ENCODE results near the gene UBE2D1.
A peak's percentile ranks its signal among the peaks of the same experiment; 100 is the strongest.
"Not testable (repeated sequence)": the region's sequence is repeated elsewhere in the genome, so short reads cannot be mapped to it uniquely, and the experiment has no call there.

Gene UBE2D1

DNA sequence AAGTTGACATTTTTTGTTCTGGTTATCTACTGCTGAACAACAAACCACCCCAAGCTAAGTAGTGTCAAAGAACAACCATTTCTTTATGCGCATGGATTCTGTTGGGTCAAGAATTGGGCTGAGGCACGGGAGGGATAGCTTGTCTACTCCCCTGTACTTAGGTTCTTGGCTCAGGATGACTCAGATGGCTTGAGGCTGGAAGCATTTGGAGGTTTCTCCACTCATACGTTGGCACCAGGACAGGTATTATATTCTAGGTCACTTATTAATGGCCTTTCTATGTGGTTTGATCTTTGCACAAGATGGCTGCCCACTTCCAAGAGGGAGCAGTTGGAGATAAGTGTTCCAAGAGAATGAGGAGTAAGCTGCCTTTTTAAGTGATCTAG, 38.6 kb downstream of the UBE2D1 start:
- H3K4me3 ChIP-seq (ENCODE audit: low read depth, low read length), result no peak overlapping the region

DNA sequence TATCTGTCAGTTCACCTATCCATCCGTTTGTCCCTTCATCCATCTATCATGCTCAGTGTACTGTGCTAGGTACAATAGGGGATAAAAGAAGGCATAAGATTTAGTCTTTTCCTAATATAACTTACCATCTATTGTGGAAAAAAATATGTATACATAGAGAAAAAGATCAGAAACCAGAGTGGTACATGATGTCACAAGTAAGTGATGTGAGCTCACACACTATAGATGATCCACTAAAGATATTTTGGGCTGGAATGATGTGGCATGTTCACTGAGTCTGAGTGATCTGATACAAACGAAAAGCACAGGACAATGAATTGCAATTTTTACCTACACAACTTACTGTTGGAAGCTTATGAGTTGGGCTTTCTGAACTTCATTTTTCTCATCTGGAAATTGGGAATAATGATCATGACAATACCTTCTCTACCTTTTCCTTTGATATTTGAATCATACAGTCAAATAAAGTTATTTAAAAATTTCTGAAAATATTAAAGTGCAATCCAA, 47.7 kb downstream of the UBE2D1 start:
- H3K4me3 ChIP-seq (ENCODE audit: low read depth, low read length), result no peak overlapping the region

DNA sequence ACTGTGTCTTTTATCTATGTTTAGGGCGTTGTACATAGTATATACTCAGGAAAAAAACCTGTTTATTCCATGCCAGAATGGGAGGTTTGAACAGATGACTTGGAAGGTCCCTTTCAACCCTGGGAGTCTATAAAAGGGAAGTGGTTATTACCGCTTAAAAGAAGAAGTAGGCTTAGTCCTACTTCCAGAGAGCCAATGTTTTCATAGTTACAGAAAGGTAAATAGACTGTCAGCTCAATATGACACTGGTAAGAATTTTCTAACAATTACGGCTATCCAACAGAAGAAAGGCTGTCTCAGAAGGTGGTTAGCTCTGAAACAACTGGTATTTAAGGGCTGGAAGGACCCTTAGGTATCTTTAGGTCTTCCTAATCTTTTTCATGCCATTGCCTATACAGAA, 49.3 kb downstream of the UBE2D1 start:
- H3K4me3 ChIP-seq (ENCODE audit: low read depth, low read length), result peak overlapping the region; percentile 97

DNA sequence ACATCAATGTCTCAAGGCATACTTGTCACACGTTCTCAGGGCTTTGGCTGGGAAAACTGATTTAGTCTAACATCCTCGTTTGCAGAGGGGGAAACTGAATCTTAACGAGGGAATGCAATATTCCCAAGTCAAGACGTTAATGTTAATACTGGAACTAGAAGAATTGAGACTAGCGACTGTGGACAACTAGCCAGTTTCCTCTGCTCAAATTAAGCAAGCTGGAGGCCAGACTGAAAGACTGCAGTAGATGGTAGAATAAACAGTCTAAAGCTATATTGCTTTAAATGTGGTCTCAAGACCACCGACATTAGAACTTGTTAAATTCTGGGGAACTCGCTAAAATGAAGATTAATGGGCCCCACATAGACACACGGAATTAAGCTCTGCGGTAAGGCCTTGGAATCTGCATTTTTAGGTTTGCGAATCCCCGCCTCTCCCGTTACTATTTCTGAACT, 49.8 kb downstream of the UBE2D1 start:
- H3K4me3 ChIP-seq (ENCODE audit: low read depth, low read length), result peak overlapping the region; percentile 97

DNA sequence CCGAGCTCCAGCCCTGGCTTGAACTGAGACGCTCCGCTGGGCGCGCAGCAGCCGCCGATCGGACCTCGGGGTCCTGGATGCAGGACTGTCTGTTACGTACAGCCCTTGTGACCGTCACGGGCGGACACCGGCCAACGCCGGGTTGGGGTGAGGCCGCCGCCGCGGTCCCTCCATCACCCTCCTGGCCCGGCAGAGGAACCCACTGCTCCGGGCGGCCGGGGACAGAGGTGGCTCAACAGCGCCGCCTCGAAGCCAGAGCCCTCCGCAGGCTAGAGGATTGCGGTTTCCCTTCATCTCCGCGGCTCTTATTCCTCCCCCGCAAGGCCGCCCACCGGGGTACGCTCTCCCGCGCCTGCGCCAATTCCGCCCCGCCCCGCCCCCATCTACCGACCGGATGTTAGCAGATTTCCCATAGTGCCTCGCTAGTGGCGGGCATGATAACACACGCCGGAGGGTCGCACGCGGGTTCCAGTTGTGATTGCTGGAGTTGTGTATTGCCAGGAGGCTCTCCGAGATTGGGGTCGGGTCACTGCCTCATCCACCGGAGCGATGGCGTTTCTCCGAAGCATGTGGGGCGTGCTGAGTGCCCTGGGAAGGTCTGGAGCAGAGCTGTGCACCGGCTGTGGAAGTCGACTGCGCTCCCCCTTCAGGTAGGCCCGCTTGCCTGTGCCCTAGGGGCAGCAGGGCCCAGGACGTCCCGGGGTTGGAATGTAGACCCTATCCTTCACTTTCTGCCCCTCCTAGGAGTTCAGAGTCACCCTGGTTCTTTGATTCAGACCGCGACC, 50.4 kb downstream of the UBE2D1 start, which contains the start of gene TFAM:
TSS of gene TFAM (plus strand) at position 412 of the 785 bp plus-strand sequence. CDS start at position 550, 138 bp downstream.
- H3K4me3 ChIP-seq (ENCODE audit: low read depth, low read length), result peak within 1 kb of the TSS; percentile 97

- peak overlapping the region; percentile 97 for H3K4me3 ChIP-seq (ENCODE audit: low read depth, low read length)
These were observed 50.9 kb downstream of the UBE2D1 start for GRCh38 chr10:58385784-58386112.

GRCh38 chr10:58389024-58389423, 54.2 kb downstream of the UBE2D1 start:
- H3K4me3 ChIP-seq (ENCODE audit: low read depth, low read length), result no peak overlapping the region

GRCh38 chr10:58393317-58393716, 58.5 kb downstream of the UBE2D1 start:
- H3K4me3 ChIP-seq (ENCODE audit: low read depth, low read length), result no peak overlapping the region

- H3K4me3 ChIP-seq (ENCODE audit: low read depth, low read length), result no peak overlapping the region
These were observed 59.7 kb downstream of the UBE2D1 start for GRCh38 chr10:58394471-58394870.

DNA sequence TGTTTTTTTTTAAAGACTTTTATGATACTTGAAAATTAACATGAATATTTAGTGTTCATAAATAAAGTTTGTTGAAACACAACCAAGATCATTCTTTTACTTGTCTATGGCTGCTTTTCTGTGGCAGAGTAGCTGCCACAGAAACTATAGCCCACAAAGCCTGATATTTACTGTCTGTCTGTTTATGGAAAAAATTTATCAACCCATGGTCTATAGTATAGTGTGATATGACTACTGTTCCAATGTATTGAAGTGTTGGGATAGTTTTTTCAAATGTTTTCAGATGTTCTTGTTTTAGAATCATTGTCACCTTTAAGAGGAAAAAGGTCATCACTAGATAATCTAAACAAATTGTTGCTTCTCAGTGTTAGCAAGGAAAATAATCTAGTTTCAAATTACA, 61.3 kb downstream of the UBE2D1 start:
- no peak overlapping the region for H3K4me3 ChIP-seq (ENCODE audit: low read depth, low read length)

- no peak overlapping the region for H3K4me3 ChIP-seq (ENCODE audit: low read depth, low read length)
These were observed 63.0 kb downstream of the UBE2D1 start for GRCh38 chr10:58397830-58398229.

GRCh38 chr10:58399410-58399809, 64.6 kb downstream of the UBE2D1 start:
- no peak overlapping the region for H3K4me3 ChIP-seq (ENCODE audit: low read depth, low read length)

DNA sequence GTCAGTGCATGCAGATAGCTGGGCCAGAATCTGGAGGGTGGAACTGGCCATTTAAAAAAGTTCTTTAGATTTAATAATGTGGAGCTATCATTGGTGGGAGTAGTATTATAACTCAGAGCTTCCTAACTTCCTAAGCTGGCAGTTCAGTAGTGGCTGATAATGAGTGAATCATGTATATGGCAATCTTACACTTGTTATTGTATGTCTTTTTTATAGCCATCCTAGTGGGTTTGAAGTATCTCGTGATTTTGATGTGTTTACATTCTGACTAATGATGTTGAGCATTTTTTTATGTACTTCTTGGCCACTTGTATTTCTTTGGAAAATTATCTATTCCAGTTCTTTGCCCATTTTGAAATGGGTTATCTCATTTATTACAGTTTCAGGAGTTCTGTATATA, 65.8 kb downstream of the UBE2D1 start:
- no peak overlapping the region for H3K4me3 ChIP-seq (ENCODE audit: low read depth, low read length)

DNA sequence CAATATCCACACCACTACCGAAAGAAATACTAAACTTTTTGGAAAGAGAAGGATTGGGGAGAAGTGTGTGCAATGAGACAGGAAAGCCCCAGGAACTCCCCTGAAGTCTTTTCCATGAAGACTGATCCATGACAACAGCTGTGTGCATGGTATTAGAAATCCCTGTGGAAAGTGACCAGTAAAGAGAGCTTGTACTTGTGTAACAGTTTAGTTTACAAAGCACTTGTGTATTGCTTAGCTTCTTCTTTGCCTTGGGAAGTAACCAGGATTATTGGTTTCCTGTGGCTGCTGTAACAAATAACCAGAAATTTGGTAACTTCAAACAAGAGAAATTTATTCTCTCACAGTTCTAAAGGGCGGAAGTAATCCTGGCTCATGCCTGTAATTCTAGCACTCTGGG, 69.2 kb downstream of the UBE2D1 start:
- no peak overlapping the region for H3K4me3 ChIP-seq (ENCODE audit: low read depth, low read length)

GRCh38 chr10:58409956-58410610, 75.3 kb downstream of the UBE2D1 start:
- no peak overlapping the region for H3K4me3 ChIP-seq (ENCODE audit: low read depth, low read length)

DNA sequence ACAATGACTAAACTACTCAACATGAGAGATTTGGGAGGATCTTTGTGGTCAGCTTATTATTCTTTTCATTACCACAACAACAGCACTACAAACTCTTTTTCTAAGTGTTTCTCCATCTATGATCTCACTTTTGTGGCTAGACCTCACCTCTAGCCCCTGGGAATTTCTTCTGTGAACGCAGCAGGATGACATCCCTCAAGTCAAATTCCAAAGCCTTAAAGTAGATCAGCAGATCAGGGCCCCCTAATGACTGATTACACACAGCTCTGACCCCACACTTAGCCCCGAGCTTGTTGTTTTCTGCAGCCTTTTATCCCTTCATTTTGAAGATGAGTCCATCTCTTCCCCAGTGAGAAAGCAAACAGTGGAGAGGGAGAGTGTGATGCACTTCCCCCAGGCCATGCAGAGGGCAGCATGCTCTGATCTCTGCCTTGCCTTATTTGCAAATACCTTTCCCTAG, 77.7 kb downstream of the UBE2D1 start:
- H3K4me3 ChIP-seq (ENCODE audit: low read depth, low read length), result no peak overlapping the region

DNA sequence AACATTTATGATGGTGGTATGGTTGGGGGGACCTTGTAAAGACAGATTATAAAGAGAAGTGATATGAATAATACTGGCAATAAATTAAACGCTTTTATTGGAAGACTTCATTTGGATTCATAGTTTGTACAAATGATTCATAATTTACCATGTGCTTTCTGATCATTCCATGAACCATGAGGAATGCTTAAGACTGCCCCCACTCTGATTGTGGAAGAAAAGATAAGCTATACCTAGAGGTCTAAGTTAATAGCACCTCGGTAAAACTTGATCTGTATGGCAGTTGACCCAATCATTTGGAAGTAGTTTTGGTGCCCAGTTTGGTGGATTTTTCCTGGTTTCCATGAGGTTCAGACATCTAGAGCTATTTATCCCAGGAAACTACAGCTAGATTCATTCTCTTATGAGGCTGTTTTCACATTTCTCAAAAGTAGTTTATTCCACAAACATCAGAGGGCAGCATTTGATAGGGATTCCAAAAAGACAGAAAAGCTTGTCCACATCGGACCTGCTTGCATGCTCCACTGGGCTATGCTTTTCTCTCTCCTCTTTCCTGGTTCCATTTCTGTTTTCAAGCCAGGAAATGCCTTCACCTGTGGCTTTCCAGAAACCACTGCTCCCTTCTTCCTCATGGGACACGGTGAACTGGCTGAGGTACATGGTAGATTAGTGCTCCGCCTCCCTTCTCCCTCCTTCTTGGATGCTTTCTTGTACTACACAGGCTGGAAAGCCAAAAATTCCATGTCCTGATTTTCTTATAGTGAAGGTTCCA, 79.7 kb downstream of the UBE2D1 start:
- no peak overlapping the region for H3K4me3 ChIP-seq (ENCODE audit: low read depth, low read length)

- H3K4me3 ChIP-seq (ENCODE audit: low read depth, low read length), result no peak overlapping the region
These were observed 81.0 kb downstream of the UBE2D1 start for GRCh38 chr10:58415757-58416156.

GRCh38 chr10:58417902-58418301, 83.1 kb downstream of the UBE2D1 start:
- H3K4me3 ChIP-seq (ENCODE audit: low read depth, low read length), result not testable (repeated sequence)

All from iPS-11a (cell line).